ENCODE results near the gene KANSL1.

DNA sequence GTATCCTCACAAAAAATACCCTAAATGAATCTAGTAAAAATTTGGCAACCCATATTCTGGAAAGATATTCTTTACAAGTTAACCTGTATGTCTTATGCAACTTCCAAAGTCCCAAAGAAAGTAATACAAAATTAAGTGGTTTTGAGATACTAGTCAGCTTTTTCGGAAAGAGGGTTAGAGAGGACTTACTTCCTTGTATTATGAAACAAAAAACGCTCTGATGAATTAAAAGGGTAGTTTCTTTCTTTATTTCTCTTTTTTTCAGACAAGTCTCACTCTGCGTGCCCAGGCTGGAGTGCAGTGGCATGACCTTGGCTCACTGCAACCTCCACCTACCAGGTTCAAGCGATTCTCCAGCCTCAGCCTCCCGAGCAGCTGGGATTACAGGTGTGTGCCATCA lies 51.6 kb downstream of the KANSL1 start:
- TF ChIP-seq, protein P1, sequence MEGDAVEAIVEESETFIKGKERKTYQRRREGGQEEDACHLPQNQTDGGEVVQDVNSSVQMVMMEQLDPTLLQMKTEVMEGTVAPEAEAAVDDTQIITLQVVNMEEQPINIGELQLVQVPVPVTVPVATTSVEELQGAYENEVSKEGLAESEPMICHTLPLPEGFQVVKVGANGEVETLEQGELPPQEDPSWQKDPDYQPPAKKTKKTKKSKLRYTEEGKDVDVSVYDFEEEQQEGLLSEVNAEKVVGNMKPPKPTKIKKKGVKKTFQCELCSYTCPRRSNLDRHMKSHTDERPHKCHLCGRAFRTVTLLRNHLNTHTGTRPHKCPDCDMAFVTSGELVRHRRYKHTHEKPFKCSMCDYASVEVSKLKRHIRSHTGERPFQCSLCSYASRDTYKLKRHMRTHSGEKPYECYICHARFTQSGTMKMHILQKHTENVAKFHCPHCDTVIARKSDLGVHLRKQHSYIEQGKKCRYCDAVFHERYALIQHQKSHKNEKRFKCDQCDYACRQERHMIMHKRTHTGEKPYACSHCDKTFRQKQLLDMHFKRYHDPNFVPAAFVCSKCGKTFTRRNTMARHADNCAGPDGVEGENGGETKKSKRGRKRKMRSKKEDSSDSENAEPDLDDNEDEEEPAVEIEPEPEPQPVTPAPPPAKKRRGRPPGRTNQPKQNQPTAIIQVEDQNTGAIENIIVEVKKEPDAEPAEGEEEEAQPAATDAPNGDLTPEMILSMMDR (IDR thresholded peaks at IDR 0.05) = no peak
- TF ChIP-seq EP300 (IDR thresholded peaks at IDR 0.05) (no peak), POLR2A (IDR thresholded peaks at IDR 0.05) (no peak)
